Activated T-helper 2 cell treated with anti-CD3 and anti-CD28 coated beads, Interferon-gamma antibody, Interleukin-2, Interleukin-4, amounts not matched to agents 10 μg/mL and 5 μg/mL and 100 μg/mL, durations not matched to agents 14 hours and 24 hours and 36 hours (primary cell): Measurements from ENCODE around the gene ZSCAN30. TPM values are rescaled to one million over a fixed set of nuclear protein-coding genes. Genes with fewer than 3 reads are reported as not detected.

Experiments used
- DNase-seq: peaks from one replicate; pipeline ENCODE4 v3.0.0; 2021; ENCODE audit warnings: low spot score
- H3K27ac Mint-ChIP-seq: one replicate; pipeline ENCODE4 v1.8.0; 2021; ENCODE audit warnings: mixed read lengths
- H3K27me3 Mint-ChIP-seq: one replicate; pipeline ENCODE4 v1.8.0; 2021; ENCODE audit warnings: low read depth, mixed read lengths
- H3K36me3 Mint-ChIP-seq: one replicate; pipeline ENCODE4 v1.8.0; 2021; ENCODE audit warnings: low read depth, mixed read lengths
- H3K4me1 Mint-ChIP-seq: one replicate; pipeline ENCODE4 v1.8.0; 2021; ENCODE audit warnings: low read depth, mixed read lengths
- H3K4me3 Mint-ChIP-seq: one replicate; pipeline ENCODE4 v1.8.0; 2021; ENCODE audit warnings: low read depth, mild to moderate bottlenecking, moderate library complexity, mixed read lengths
- H3K9me3 Mint-ChIP-seq: one replicate; pipeline ENCODE4 v1.8.0; 2021; ENCODE audit warnings: mixed read lengths
- intact Hi-C: fragments of 100-400 bp; cut with micrococcal nuclease; formaldehyde crosslinking; loops from one replicate; pipeline ENCODE4 v1.15.1; 2023
- total RNA-seq: library from RNA; stranded (reverse); gene quantifications from 2 replicates; pipeline ENCODE4 v1.2.3, GENCODE V29; 2022

The ZSCAN30 gene
- 15.5 and 19.9 TPM in 2 replicates for total RNA-seq

GRCh38 chr18:35290094-35290735 is at the start of gene ZSCAN30:
TSS of gene ZSCAN30 (minus strand) at chr18:35290229. CDS start at chr18:35264352, 25,877 bp downstream.
- peaks cover 84% of the 10 kb centered on the region for H3K36me3 Mint-ChIP-seq

DNA sequence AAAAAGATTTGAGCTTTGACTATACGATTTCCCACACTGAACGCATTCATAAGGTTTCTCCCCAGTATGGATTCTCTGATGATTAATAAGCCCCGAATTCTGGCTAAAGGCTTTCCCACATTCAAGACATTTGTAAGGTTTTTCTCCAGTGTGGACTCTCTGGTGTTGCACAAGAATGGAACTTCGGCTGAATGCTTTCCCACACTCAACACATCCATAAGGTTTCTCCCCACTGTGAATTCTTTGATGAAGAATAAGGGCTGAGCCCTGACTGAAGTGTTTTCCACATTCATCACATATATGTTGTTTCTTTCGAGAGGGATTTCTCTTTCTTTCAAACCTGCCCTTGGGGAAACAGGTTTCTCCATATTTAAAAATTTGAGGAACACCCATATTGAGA is 47.3 kb upstream of the ZSCAN30 start:
- peaks cover 88% of the 10 kb centered on the region for H3K36me3 Mint-ChIP-seq
- H3K4me3 Mint-ChIP-seq, result no peak overlapping the region
- H3K9me3 Mint-ChIP-seq, result no peaks in the 10 kb centered on the region
- no peak for DNase-seq
- H3K4me1 Mint-ChIP-seq, result peaks cover 10% of the 10 kb centered on the region
- intact Hi-C loops, result no loop called here
- H3K27me3 Mint-ChIP-seq, result no peaks in the 10 kb centered on the region
- no peak overlapping the region for H3K27ac Mint-ChIP-seq

More at GRCh38 chr18:35290094-35290735, at the start of gene ZSCAN30:
- peaks cover 29% of the 10 kb centered on the region for H3K4me1 Mint-ChIP-seq
- H3K9me3 Mint-ChIP-seq, result peaks cover 33% of the 10 kb centered on the region
- H3K27ac Mint-ChIP-seq, result peak within 1 kb of the TSS; percentile 94
- H3K27me3 Mint-ChIP-seq, result no peaks in the 10 kb centered on the region
- H3K4me3 Mint-ChIP-seq, result peak within 1 kb of the TSS; percentile 98
- peak; percentile 93 for DNase-seq
- intact Hi-C loops, result loop anchor here (1.0 to 5.0 kb wide), 5 partner anchors 50 to 682 kb away; partner anchors contain the start of genes INO80C, MAPRE2, RMP24 and ZNF24

GRCh38 chr18:35335866-35336265 is 45.8 kb upstream of the ZSCAN30 start:
- Mint-ChIP-seq H3K4me1 (peaks cover 10% of the 10 kb centered on the region), H3K36me3 (peaks cover 83% of the 10 kb centered on the region), H3K27me3 (no peaks in the 10 kb centered on the region), H3K9me3 (no peaks in the 10 kb centered on the region), H3K4me3 (no peak overlapping the region), H3K27ac (no peak overlapping the region)
- no peak for DNase-seq
- intact Hi-C loops, result no loop called here

DNA sequence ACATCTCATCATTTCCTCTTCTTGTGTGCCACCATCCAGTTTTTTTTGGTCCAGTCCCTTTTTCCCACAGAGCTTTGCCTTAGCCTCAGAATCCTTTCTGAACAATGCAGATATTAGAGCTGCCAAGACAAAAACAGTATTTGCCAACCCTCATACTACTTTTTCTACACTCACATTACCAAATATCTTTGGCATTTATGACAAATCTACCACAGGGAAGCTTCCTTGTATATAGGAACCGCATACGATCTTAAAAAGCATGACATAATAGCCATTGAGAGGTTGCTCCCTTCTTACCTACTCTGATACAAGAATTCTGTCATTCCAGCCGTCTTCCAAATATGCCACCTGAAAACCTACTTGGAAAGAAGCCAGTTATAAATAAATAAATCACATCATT is 44.8 kb upstream of the ZSCAN30 start:
- Mint-ChIP-seq H3K4me1 (peaks cover 5% of the 10 kb centered on the region), H3K27ac (no peak overlapping the region), H3K27me3 (no peaks in the 10 kb centered on the region), H3K9me3 (no peaks in the 10 kb centered on the region), H3K4me3 (no peak overlapping the region), H3K36me3 (peaks cover 76% of the 10 kb centered on the region)
- no peak for DNase-seq
- intact Hi-C loops, result no loop called here

GRCh38 chr18:35334212-35334611 is 44.2 kb upstream of the ZSCAN30 start:
- DNase-seq, result no peak
- peaks cover 70% of the 10 kb centered on the region for H3K36me3 Mint-ChIP-seq
- no peaks in the 10 kb centered on the region for H3K27me3 Mint-ChIP-seq
- H3K27ac Mint-ChIP-seq, result no peak overlapping the region
- peaks cover 3% of the 10 kb centered on the region for H3K4me1 Mint-ChIP-seq
- H3K4me3 Mint-ChIP-seq, result no peak overlapping the region
- H3K9me3 Mint-ChIP-seq, result no peaks in the 10 kb centered on the region
- intact Hi-C loops, result no loop called here

DNA sequence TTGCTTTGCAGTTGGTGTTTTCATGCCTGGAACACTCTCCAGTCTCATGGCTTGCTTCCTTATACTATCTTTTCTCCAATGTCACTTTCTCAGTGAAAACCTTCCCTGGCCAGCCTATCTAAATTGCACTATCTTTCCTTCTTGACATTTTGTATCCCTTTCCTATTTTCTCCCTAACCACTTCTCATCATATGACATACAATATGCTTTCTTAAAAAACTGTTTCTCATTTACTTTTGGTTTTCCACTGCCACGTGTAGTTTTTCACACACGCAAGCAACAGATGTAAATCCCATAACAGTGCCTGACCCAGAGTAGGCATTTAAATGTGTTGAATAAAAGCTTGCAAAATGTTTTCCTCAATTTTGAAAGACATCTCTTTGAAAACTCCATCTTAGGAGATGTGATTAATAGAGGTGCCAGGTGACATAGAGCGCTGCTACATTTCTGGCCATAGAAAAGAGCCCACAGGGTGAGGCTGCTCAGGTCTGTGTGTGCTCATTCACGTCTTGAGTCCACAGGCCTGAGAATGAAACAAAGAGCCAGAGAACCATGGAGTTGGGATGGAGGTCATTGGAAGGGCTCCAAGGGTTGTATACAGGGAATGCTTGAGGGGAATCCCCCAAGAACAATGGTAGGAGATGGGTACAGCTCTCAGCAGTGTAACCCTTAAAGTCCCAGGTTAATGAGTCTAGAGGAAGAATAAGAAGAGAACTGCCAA is 41.5 kb upstream of the ZSCAN30 start:
- Mint-ChIP-seq H3K36me3 (peaks cover 46% of the 10 kb centered on the region), H3K9me3 (peaks cover 5% of the 10 kb centered on the region)
- intact Hi-C loops, result no loop called here

DNA sequence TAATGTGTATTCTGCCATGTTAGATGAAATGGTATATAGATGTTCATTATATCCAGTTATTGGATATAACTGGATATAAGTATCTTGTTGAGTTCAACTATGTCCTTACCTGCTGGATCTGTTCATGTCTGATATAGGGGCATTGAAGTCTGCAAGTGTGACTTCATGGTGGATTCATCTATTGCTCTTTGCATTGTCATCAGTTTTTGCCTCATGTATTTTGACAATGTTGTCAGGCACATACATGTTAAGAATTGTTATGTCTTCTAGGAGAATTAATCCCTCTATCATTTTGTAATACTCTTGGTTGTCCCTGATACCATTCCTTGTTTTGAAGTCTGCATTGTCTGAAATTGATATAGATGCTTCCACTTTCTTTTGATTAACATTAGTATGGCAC is 38.8 kb upstream of the ZSCAN30 start:
- intact Hi-C loops, result no loop called here
- no peaks in the 10 kb centered on the region for H3K27me3 Mint-ChIP-seq
- peaks cover 2% of the 10 kb centered on the region for H3K4me1 Mint-ChIP-seq
- H3K36me3 Mint-ChIP-seq, result peaks cover 20% of the 10 kb centered on the region
- DNase-seq, result no peak
- H3K27ac Mint-ChIP-seq, result no peak overlapping the region
- peaks cover 5% of the 10 kb centered on the region for H3K9me3 Mint-ChIP-seq
- no peak overlapping the region for H3K4me3 Mint-ChIP-seq

More for the DNA sequence above, 41.5 kb upstream of the ZSCAN30 start:
- no peak overlapping the region for H3K27ac Mint-ChIP-seq
- no peaks in the 10 kb centered on the region for H3K27me3 Mint-ChIP-seq
- H3K4me1 Mint-ChIP-seq, result peaks cover 3% of the 10 kb centered on the region
- no peak for DNase-seq
- no peak overlapping the region for H3K4me3 Mint-ChIP-seq

DNA sequence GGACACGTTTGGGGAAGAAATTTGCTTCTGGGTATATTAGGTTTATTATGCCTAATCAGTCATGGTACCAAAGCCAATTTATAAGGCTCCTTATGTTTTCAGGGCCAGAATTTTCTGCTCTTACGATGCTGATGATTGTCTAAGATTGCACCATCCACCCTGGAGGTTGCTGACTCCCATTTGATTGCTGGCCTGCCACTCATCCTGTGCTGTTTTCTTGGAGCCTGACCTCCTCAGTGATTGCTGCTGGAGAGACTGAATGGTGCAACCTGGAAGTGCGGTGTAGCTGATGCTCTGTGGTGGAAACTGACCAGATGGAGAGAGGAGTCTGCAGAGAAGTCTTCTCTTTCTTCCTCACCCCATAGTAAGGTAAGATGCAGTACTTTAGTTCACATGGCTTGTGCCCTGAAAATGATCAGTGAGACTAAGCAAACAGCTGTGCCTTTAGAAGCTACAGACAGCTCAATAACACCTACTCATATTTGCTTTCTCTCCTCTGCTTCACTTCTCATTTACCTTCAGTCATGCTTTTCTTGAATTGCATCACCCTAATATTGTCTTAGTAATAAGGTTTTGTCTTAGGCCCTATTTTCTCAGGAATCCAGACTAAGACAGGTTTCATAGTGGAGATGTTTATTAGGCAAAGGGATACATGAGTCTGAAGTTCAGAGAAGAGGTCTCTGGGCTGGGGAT is 36.8 kb upstream of the ZSCAN30 start:
- Mint-ChIP-seq H3K36me3 (peaks cover 3% of the 10 kb centered on the region), H3K4me3 (no peak overlapping the region), H3K4me1 (no peaks in the 10 kb centered on the region), H3K27me3 (no peaks in the 10 kb centered on the region), H3K27ac (no peak overlapping the region), H3K9me3 (peaks cover 5% of the 10 kb centered on the region)
- intact Hi-C loops, result no loop called here
- DNase-seq, result no peak

DNA sequence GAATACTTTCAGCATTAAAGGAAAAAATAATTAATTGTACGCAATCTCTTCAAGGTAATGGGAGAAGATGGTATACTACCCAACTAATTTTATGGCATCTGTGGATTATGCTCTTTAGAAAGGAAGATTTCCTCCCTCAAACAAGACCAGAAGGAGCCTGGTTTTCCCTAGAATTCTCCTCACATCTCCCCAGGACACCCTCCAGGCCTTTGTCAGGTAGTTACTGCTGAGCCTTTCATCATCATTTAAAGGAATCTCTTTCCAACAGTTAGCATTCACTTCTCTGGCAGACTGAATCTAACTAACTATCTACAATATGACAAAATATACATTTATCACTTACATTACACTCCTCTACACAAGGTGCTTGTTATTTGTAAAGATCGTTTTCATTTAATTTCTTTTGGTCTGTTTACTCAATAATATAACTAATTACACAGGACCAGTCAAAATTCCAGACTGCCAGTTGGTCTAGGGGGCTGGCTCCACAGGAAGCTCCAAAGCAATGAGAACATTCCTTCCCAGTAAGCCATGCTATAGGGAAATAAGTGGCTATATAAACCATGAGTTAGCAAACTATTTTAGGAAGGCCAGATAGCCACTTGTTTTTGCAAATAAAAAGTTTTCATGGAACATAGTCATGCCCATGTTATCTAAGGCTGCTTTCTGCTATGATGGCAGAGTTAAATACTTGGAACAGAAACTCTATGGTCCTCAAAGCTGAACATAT is 35.1 kb upstream of the ZSCAN30 start:
- Mint-ChIP-seq H3K9me3 (peaks cover 5% of the 10 kb centered on the region), H3K4me3 (no peak overlapping the region), H3K27me3 (no peaks in the 10 kb centered on the region), H3K4me1 (no peaks in the 10 kb centered on the region), H3K27ac (no peak overlapping the region), H3K36me3 (peaks cover 3% of the 10 kb centered on the region)
- intact Hi-C loops, result no loop called here
- no peak for DNase-seq

- intact Hi-C loops, result no loop called here
- no peaks in the 10 kb centered on the region for H3K36me3 Mint-ChIP-seq
- H3K27me3 Mint-ChIP-seq, result no peaks in the 10 kb centered on the region
- H3K9me3 Mint-ChIP-seq, result peaks cover 4% of the 10 kb centered on the region
- no peak overlapping the region for H3K27ac Mint-ChIP-seq
- no peak for DNase-seq
- no peaks in the 10 kb centered on the region for H3K4me1 Mint-ChIP-seq
- no peak overlapping the region for H3K4me3 Mint-ChIP-seq
These were observed 32.7 kb upstream of the ZSCAN30 start for GRCh38 chr18:35322486-35323458.

DNA sequence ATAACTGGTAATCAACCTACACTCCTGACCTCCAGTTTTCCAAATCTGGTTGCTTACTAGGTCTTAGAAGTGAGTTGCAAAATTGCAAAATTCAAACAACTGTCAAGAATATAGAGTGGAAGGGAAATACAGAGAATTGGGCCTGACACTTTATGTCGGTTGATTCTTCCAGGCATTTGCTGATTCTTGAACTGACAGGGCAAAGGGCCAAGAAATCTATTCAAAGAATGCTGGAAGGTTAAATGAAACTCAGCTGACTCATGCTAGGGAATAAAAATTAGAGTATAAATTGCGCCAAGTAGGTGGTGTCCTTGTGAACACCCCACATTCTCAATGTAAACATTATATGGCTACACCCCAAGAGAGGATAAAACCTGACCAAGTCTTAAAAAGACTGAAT is 21.5 kb upstream of the ZSCAN30 start:
- Mint-ChIP-seq H3K4me1 (no peaks in the 10 kb centered on the region), H3K36me3 (peaks cover 24% of the 10 kb centered on the region), H3K9me3 (peaks cover 84% of the 10 kb centered on the region), H3K27ac (no peak overlapping the region), H3K27me3 (no peaks in the 10 kb centered on the region), H3K4me3 (no peak overlapping the region)
- intact Hi-C loops, result no loop called here
- no peak for DNase-seq
